ENCODE results near the gene EDN2.

EDN2 gene

DNA sequence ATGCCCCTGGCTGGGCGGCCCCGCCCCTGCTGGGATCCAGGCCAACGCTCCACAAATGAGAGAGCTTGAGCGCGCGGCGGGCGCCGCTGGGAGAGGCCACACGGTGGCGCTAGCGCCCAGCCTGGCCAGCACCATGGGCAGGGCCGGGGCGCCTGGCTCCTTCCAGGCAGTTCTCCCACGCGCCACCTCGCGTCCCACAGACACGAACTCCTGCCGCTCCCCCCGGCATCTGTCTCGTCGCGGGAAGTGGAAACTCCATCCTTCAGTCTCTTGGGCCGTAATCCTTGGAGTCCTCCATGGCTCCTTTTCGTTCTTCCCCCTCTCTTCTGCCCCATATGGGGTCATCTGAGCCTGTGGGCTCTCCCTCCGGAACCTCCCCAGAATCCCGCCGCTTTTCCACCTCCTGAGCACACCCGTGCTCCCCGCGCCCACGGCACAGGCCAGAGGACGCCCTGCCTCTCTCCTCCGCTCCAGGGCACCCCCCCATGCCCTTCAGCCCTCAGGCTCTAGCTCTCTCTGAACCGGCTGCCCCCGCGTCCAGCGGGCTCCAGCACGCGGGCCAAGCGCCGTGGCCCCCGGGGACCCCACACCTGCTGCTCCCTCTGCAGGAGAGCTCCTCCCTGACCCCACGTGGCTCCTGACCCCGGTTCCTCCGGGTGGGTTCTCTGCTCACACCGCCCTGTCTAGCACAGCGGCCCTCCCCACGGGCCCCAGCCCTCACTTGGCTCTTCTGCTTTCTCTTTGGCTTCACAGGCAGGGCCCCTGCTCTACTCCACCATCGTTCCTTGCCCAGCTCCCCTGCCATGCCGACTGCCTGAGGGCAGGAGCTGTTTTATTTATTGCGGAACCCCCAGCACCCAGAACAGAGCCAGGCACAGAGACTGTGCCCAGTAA lies 31.9 kb upstream of the EDN2 start:
- FAIRE-seq = no peak

DNA sequence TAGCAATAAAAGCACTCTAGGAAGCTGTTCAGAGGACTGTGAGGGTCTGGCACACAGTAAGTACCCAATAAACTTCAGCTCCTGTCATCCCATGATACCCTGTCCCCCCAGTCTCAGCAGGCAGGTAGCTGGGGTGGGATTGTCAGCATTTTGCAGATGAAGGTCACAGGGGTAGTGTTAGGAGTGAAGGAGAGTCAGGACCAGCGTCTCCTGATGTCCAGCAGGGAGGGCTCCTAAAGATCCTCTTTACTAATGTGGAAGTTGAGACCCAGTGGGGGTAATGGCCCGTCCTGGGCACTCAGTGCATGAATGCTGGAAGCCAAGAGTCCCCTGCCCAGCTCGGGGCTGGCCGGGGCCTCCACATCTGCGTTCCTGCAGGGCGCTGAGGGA lies 31.3 kb upstream of the EDN2 start:
- FAIRE-seq = no peak

DNA sequence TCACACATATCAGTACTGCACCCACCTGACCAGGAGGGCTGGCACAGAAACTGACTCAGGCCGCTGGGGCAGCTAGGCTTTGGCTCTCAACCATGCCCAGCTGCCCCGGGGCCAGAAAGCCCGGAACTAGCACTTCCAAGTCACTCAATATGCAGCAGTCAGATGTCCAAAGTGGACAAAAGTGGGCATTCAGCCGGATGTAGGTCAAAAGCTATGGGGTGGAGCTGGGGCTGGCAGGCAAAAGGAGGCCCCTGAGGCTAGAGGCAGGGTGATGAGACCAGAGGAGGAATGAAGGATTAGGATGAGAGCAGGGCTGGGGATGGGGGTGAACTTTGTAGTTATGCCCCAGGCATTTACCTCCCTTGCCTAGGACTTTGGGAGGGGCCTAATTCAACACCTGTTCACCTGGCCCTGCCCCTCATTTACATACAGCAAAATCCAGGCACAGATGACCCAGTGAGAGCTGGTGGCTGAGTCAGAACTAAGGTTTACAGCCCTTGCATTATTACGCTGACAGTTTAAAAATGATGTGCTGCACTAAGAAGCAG lies 30.7 kb upstream of the EDN2 start:
- no peak for FAIRE-seq

DNA sequence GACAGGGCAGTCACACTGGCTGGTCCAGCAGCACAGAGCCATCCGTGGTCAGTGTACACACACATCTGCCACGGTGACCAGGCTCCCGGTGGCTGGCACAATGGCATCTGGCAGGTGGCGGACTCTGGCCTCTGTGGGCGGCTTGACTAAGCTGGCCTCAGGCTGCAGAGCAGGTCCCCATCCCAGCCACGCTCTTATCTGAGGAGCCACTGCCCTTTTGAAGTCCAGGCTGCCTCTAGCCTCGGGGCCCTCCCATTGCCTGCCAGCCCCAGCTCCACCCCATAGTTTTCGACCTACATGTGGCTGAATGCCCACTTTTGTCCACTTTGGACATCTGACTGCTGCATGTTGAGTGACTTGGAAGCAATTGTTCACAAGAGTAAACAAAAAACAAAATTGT lies 29.9 kb upstream of the EDN2 start:
- no peak for FAIRE-seq

DNA sequence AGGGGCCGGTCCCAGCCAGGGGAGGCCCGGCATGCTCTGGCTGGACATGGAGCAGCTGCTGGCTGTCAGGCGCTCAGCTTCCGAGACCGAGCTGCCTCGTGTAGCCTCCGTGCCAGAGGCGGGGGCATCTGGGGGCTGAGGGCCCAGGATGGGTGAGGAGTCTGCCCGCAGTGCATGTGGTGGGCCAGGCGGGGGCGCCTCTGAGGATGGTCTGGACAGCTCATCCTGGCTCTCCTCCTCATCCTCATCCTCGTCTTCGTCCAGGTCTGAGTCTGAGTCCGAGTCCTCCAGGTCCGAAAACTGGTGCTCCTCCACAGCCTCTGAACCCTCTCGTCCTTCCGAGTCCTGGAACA lies 28.9 kb upstream of the EDN2 start:
- no peak for FAIRE-seq

DNA sequence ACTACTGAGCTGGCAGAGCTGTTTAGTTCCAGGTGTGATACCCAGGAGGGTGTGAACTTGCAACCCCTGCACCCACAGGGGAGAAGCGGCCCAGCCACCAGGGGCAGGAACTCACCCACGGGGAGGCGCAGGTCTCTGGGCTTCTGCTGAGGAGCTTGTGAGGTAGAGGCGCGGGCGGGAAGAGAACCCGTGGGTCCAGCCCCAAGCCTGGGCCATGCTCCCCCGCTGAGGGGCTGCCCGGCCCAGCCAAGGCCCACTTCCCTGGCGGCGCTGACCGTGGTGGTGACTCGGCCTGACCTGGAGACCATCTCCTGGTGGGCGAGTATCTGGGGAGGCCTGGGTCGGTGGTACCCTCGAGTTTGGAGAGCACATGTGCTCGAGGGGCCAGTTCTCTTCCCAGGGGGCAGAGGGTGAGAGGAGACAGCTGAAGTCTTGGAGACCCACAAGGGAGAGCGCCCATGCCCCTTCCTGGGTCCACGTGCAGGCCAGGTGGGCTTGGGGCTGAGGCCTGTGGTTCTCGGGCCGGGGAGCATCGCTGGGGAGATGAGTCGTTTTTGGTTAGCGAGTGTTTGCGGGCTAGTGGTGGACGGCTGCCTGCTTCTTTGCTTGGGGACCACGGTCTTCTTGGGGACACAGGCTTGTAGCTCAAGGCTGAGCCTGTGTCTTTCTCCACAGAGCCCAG lies 28.4 kb upstream of the EDN2 start:
- no peak for FAIRE-seq

DNA sequence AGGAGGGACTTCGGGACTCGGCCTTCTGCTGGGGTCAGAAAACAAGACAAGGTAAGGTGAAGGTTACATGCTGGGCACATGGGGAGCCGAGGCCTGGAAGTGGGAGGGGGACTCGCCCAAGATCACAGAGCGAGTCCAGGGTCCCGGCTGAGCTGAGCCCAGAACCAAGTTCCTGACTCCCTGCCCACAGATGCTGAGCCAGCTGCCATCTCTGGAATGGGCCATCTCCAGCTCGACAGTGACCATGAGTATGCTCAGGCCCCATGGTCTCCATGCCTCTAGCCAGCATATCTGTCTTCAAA lies 26.7 kb upstream of the EDN2 start:
- FAIRE-seq = no peak

DNA sequence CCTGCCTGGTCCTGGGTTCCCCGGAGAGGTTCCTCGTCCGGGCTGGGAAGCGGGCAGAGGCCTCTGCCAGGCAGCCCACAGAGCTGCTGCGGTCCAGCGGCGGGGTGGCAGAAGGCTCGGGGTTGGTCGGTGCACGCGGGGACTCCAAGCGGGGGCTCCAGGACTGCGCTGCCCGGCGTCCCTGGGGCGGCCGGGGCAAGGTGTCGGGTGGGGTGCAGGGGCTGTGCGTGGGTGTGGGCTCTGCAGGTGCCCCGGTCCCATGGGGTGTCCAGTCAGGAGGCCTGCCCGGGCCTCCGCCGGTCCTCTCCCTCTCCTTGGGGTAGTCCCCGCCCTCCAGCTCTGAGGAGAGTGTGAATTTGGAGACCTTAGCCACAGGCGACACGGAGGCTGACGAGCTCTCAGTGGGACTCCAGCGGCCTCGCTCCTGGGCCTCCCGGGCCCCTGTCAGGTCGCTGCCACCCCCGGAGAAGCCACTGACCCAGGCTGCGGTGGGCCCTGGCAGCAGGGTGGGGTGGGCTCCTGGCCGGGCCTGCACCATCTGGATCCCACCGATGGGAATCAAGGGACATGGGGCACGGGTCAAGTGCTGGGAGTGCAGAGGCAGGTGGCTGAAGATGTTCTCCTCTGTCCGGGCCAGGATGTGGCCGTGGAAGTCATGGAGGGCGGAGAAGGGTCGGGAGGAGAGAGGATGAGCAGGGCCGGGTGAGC lies 26.2 kb upstream of the EDN2 start:
- no peak for FAIRE-seq

DNA sequence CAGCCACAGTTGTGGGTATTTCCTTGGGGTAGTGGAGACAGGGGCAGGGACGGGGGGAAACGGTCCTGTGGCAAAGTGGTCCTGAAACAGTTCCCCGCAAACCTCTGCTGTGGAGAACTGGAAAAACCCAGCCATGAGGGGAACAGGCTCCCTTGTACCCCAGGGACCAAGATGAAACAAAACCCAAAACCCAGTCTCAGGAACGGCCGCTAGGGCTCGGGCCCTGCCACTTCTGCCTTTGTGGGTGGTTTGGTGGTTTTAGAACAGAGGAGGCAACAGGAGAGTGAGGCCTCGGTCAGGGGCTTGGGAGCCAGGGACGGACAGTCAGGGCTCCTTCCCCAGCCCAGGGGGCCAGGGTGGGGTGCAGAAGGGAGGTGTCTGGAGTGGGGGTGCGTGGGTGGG lies 24.8 kb upstream of the EDN2 start:
- no peak for FAIRE-seq

DNA sequence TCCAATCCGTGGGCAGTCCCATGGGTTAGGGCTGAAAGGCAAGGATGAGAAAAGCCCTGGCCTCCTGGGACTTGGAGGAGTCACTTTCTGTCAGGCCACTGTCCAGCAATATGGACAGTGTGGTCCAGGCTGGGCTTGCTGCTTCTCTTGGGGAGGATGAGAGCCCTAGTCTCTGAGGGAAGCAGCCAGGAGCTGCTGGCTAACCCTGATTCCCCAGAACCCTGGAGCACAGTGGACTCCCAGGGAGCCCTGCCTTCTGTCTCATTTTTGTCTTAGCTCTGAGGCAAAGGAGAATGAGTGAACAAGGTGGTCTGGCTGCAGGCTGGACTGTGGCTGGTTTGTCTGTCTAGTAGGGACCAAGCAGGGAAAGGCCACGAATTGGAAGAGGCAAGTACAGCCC lies 23.8 kb upstream of the EDN2 start:
- no peak for FAIRE-seq

DNA sequence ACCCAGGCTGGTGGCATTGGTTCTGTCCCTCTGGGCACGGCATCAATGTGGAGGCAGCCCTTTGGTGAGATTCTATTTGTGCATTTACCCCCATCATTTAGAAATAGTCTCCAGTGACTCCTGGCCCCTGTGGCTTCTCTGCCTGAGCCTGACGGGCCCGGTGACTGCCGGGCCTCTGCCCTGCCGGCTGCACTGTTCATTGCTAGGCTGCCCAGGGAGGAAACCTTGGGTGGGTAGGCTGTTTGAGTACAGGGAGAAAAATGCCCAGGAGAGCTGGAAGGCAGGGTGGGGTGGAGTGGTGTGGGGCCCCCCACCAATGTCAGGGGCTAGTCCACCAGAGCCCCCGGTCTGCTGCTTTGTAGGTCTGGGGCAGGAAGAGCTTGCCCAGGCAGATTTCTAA lies 23.4 kb upstream of the EDN2 start:
- FAIRE-seq = no peak

DNA sequence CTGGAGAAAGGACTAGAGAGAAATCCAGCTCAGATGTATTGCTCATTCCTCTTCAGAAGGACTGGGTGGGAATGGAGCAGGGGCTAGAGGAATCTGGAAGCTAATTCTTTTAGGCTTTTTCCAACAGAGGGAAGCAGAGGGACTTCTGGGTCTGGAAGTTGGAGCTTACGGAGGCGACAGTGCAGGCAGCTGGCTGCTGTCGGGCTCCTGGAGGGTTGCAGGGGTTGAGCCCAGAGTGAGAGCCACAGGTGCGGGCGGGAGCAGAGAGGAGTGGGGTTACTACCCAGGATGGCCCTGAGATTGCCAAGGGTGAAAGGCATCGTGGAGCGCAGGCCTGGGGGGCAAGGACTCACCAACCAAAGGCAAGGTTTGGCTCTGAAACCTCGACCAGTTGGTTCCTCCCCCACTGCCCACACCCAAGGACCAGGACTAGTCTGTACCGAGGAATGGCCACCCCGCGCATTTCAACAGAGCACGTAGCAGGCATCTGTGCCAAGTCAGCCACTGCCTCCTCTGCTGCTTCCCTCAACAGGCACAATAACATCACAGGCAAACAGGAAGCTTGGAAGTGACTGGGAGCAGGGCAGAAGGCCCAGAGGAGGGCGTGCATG lies 22.7 kb upstream of the EDN2 start:
- no peak for FAIRE-seq

DNA sequence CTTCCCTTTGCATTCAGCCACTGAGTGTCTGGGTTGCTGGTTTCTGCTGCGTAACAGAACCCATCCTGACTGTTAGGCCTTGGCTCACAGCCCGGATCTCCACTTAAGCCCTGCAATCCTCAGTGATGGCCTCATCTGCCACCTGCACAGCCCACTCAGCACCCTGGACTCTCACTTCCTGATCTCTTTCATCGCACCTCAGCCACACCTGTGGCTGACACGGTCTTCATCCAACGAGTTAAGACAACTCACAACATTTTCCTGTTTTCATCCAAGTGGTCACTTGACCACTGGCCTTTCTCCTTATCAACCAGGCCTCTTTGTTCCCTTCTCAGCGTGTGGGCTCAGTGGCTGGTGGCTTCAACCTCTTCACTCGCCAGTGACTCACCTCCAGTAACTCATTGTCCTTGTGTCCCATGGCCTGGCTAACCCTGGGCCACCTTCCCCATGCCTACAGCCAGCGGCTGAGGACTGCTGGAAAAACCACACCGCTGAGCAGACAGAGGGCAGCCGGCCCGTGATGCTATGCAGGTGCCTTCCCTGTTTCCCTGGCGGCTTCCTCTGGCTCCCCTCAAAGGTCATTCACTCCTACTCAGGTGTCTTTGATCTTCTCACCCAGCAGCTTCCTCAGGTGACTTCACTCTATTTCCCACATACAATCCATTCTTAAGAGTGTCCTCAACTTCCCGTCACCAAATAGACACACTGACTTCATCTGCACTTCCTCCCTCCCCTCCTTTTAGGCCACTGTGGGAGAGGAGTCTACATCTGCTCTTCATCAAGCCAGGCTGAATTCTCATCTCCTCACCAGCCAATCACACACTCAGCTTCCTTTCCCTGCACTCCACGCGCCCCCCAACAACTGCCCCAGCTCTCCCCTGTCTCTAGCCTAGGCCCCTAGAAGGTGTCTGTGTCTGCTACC lies 19.9 kb upstream of the EDN2 start:
- no peak for FAIRE-seq

DNA sequence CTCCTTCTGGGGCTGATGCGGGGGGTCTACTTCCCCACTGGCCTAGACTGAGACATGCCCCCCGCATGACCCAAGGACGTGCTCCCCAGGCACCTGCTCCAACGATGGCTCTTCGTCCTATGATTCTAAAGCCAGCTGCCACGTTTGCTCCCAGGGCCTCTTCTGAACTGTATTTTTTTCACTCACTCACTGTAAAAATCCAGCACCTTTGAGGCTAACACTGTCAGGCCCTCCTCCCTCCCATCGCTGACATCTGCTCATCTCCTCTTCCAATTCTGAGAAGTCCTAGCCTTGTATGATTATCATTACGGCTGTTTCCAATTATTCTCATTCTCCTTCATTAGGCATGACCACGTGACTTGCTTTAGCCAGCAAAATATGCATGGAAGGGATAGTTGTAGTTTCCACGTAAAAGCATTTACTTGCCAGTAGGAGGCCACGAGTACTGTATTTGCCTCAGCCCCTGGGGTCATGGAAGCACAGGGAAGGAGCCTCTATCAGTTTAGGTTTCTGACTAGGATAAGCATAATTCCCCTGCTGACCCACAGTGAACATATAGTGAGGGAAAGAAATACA lies 19.1 kb upstream of the EDN2 start:
- FAIRE-seq = no peak

DNA sequence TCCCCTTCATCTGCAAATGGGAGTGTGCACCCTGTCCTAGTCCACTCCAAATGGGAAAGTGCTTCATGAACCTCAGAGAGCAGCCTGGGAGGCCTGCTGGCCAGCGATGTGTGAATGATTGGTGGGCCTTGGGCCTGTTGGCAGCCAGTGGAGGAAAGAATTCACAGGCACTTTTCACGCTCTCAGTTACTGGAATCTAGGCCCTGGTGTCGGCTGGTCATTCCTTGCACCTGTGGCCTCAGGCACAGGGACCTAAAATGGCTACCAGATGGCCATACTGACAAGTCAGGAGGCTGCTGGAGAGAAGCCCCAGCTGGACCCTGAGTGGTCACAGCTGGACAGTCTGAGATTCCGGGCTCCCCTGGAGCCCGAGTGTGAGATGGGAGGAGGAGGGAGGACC lies 18.4 kb upstream of the EDN2 start:
- FAIRE-seq = no peak

DNA sequence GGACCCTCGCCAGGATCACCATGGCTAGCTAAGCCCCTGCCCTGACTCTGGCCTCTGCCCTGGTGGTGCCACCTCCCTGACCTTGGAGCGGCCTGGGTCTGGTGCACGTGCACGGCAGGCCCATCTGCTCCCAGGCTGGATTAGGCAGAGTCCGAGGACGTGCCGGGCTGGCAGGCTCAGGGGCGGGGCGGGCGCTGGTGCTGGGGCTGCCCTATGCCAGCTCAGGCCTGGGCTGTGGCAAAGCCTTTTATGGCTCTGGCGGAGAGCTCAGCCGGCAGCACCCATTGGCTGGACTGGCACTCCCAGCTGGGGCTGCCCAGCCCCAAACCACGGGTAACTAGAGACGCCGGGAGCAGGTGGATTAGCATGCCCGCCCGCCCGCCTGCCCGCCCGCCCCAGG lies 17.1 kb upstream of the EDN2 start:
- no peak for FAIRE-seq

DNA sequence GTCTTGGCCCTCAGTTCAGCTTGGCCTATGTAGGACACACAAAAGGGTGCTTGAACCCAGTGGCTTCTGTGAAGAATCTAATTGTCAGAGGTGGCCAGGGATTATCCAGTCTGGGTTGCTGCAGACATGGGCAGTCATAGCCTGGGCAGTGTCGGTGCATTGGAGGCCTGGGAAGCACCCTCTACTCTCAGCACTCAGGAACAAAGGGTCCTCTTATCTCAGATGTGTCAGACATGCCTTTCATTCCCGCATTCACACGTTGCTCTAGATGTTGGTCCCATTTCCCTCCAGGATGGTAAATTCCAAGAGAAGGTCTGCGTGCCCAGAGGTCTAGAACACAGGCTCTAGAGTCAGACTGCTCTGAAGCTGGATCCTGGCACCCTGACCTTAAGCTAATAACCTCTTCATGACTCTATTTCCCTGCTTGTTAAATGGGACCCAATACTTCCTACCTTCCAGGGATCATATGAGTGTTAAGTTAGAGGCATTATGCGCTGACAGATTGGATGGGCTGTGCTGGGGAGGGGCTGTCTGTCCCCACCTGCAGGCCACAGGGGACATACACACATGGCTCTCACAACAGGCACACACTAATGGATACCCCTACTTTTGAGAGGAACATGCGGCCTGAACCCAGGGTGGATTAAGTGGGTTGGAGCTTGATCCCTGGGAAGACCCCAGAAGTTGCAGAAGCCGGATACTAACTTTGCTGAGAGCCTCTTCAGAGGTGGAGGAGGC lies 16.5 kb upstream of the EDN2 start:
- no peak for FAIRE-seq

DNA sequence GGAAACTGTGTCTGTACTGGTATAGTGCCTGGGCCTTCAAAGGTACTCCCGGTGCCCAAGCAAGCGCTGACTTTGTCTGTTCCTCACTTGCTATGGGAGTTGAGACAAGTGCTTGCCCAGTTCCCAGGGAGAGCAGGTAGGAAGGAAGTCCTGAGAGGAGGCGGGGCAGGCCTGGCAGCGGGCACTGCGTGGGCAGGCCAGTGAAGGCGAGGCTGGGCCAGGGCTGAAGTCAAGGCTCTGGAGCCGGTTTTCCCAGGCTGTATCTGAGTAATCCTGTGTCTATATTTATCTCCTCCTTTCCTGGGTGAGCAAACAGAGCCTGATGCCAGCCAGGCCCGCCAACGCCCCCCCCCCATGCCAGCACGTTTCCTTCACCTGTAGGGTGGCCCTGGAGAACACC lies 15.9 kb upstream of the EDN2 start:
- no peak for FAIRE-seq

DNA sequence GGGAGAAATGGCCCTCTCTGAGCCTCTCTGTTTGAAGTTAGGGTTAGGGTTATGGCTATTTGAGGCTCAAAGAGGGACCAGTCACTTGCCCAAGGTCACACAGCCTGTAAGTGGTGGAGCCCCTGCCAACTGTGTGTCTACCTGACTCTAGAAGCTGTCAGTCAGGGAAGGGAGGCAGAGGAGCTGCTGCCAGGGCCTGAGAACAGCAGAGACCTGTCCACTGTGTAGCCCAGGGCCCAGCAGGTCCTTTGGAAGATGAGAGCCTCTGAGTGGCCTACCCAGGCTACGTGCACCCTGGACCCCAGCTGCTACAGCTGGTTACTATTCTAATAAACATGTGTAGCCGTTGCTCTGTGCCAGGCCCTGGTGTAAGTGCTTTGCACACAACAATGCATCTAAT lies 15.1 kb upstream of the EDN2 start:
- FAIRE-seq = no peak

DNA sequence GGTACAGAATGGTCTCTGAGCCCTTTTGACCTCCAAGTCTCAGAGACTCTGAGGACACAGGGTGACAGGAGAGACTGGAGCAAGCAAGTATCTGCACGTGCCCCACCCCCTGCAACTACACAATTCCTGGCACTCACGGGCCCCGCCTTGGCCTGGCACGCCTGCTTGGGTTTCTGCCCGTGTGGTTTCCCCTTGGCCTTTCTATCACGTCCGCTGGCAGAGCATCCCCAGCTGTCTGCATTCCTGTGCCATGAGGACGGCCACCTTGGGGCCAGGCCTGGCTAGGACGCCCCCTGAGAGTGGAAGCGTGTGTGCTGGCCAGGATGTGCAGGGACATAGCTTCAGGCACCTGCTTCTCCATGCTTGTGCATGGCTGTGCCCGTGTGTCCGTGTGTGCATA lies 14.3 kb upstream of the EDN2 start:
- FAIRE-seq = no peak

DNA sequence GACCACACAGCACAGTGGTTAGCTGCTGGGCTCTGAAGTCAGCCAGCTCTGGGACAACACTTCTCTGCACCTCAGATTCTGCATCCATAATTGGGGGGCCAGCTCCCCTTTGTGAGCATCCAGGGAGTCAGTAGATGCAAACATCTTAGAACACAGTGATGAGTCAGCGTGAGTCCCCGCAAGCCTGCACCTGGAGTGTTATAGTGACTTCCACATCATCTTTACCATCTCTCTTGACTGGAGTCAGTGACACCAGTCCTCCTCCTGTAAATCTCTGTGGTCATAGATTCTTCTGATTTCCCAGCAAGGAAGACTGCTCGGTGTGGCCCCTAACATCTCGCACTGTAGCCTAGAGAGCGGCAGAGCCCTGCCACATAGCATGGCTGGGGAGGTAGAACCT lies 13.9 kb upstream of the EDN2 start:
- no peak for FAIRE-seq

Data from islet of Langerhans (tissue), 1 donor.